Nephron (organoid): ENCODE results near the gene DAB1.

Source experiments
- H3K27ac Mint-ChIP-seq, 3 experiments: 2 replicates each; pipeline ENCODE4 v1.8.0; 2020; ENCODE audit warnings: mixed read lengths in 3 of 3, mild to moderate bottlenecking in 2 of 3, moderate library complexity in 1 of 3
- H3K27me3 Mint-ChIP-seq: 2 replicates; pipeline ENCODE4 v1.8.0; 2021; ENCODE audit warnings: low read depth, mild to moderate bottlenecking, moderate library complexity, mixed read lengths
- H3K36me3 Mint-ChIP-seq: 2 replicates; pipeline ENCODE4 v1.8.0; 2020; ENCODE audit warnings: low read depth, mixed read lengths
- H3K4me1 Mint-ChIP-seq: 2 replicates; pipeline ENCODE4 v1.8.0; 2020; ENCODE audit warnings: mixed read lengths
- H3K4me3 Mint-ChIP-seq, 3 experiments: 2 replicates each; pipeline ENCODE4 v1.8.0; 2020; ENCODE audit warnings: mild to moderate bottlenecking in 3 of 3, mixed read lengths in 3 of 3, moderate library complexity in 2 of 3
- H3K9me3 Mint-ChIP-seq: 2 replicates; pipeline ENCODE4 v1.8.0; 2020; ENCODE audit warnings: mixed read lengths
- CTCF ChIP-seq, 3 experiments: fragments of 200-600 bp; sonication (generic); IDR thresholded peaks; one replicate each; pipeline ENCODE4 v1.5.0; 2021; ENCODE audit warnings: antibody characterized with exemption in 3 of 3; ENCODE audit not compliant: unreplicated experiment in 3 of 3

DAB1 gene

GRCh38 chr1:57410508-57410907 lies 13.4 kb downstream of the DAB1 start:
- no peak for TF ChIP-seq CTCF (IDR thresholded peaks at IDR 0.05; ENCODE audit: unreplicated experiment in 3 of 3)
- H3K27me3 Mint-ChIP-seq = peaks cover 6% of the 10 kb centered on the region
- no peak overlapping the region for H3K27ac Mint-ChIP-seq
- no peaks in the 10 kb centered on the region for H3K4me1 Mint-ChIP-seq
- H3K36me3 Mint-ChIP-seq = peaks cover 4% of the 10 kb centered on the region
- peaks cover 16% of the 10 kb centered on the region for H3K9me3 Mint-ChIP-seq
- no peak overlapping the region for H3K4me3 Mint-ChIP-seq

GRCh38 chr1:57407928-57408327 lies 15.9 kb downstream of the DAB1 start:
- peaks cover 4% of the 10 kb centered on the region for H3K36me3 Mint-ChIP-seq
- peaks cover 6% of the 10 kb centered on the region for H3K27me3 Mint-ChIP-seq
- no peaks in the 10 kb centered on the region for H3K4me1 Mint-ChIP-seq
- TF ChIP-seq CTCF (IDR thresholded peaks at IDR 0.05; ENCODE audit: unreplicated experiment in 3 of 3) = no peak
- no peak overlapping the region for H3K4me3 Mint-ChIP-seq
- H3K27ac Mint-ChIP-seq = no peak overlapping the region
- H3K9me3 Mint-ChIP-seq = peaks cover 12% of the 10 kb centered on the region

GRCh38 chr1:57406428-57406970 lies 17.4 kb downstream of the DAB1 start:
- Mint-ChIP-seq H3K4me3 (no peak overlapping the region), H3K27me3 (peaks cover 6% of the 10 kb centered on the region), H3K4me1 (no peaks in the 10 kb centered on the region), H3K9me3 (peaks cover 2% of the 10 kb centered on the region), H3K36me3 (no peaks in the 10 kb centered on the region), H3K27ac (no peak overlapping the region)
- TF ChIP-seq CTCF (IDR thresholded peaks at IDR 0.05; ENCODE audit: unreplicated experiment in 3 of 3) = no peak

- Mint-ChIP-seq H3K4me1 (no peaks in the 10 kb centered on the region), H3K4me3 (no peak overlapping the region)
These were observed 19.0 kb downstream of the DAB1 start for GRCh38 chr1:57404884-57405283.

GRCh38 chr1:57403201-57403600 lies 20.7 kb downstream of the DAB1 start:
- Mint-ChIP-seq H3K36me3 (no peaks in the 10 kb centered on the region), H3K4me1 (no peaks in the 10 kb centered on the region), H3K9me3 (no peaks in the 10 kb centered on the region), H3K4me3 (no peak overlapping the region), H3K27me3 (peaks cover under 1% of the 10 kb centered on the region), H3K27ac (no peak overlapping the region)
- TF ChIP-seq CTCF (IDR thresholded peaks at IDR 0.05; ENCODE audit: unreplicated experiment in 3 of 3) = no peak

More at GRCh38 chr1:57404884-57405283, 19.0 kb downstream of the DAB1 start:
- Mint-ChIP-seq H3K27me3 (peaks cover 6% of the 10 kb centered on the region), H3K27ac (no peak overlapping the region), H3K36me3 (no peaks in the 10 kb centered on the region), H3K9me3 (no peaks in the 10 kb centered on the region)
- no peak for TF ChIP-seq CTCF (IDR thresholded peaks at IDR 0.05; ENCODE audit: unreplicated experiment in 3 of 3)

GRCh38 chr1:57401671-57402070 lies 22.2 kb downstream of the DAB1 start:
- H3K9me3 Mint-ChIP-seq = no peaks in the 10 kb centered on the region
- H3K27me3 Mint-ChIP-seq = no peaks in the 10 kb centered on the region
- no peak overlapping the region for H3K27ac Mint-ChIP-seq
- H3K4me3 Mint-ChIP-seq = no peak overlapping the region
- no peak for TF ChIP-seq CTCF (IDR thresholded peaks at IDR 0.05; ENCODE audit: unreplicated experiment in 3 of 3)
- no peaks in the 10 kb centered on the region for H3K36me3 Mint-ChIP-seq
- no peaks in the 10 kb centered on the region for H3K4me1 Mint-ChIP-seq
